Ascending aorta (tissue), 2 donors: ENCODE measurements around the gene CHRM4. TPM values are rescaled to one million over a fixed set of nuclear protein-coding genes. Genes with fewer than 3 reads are reported as not detected.

ENCODE experiments used
- DNase-seq, 2 donors: peaks; one replicate each; pipeline ENCODE4 v3.0.0-alpha.2; 2019; ENCODE audit warnings: low spot score in 2 of 2
- H3K27ac ChIP-seq, 2 donors: fragments of 200-600 bp; sonication (generic); one replicate each; pipeline ENCODE4 v1.5.1; 2016 to 2017; ENCODE audit warnings: mild to moderate bottlenecking in 1 of 2
- H3K27me3 ChIP-seq: fragments of 200-600 bp; sonication (generic); one replicate; pipeline ENCODE4 v1.5.1; 2017
- H3K36me3 ChIP-seq, 2 donors: fragments of 200-600 bp; sonication (generic); one replicate each; pipeline ENCODE4 v1.5.1; 2016
- H3K4me1 ChIP-seq, 2 donors: fragments of 200-600 bp; sonication (generic); one replicate each; pipeline ENCODE4 v1.5.1; 2016 to 2017; ENCODE audit warnings: mild to moderate bottlenecking in 1 of 2
- H3K4me3 ChIP-seq, 2 donors: fragments of 200-600 bp; sonication (generic); one replicate each; pipeline ENCODE4 v1.5.1; 2016 to 2017; ENCODE audit warnings: mild to moderate bottlenecking in 1 of 2
- H3K9me3 ChIP-seq, 2 donors: fragments of 200-600 bp; sonication (generic); one replicate each; pipeline ENCODE4 v1.5.1; 2016
- CTCF ChIP-seq, 3 experiments: fragments of 200-600 bp in 2 of 3; fragments of 450-650 bp in 1 of 3; sonication (generic) in 2 of 3; IDR thresholded peaks; one replicate each; pipeline ENCODE4 v1.5.1; 2016 to 2019; ENCODE audit warnings: antibody characterized with exemption in 3 of 3, mild to moderate bottlenecking in 1 of 3, moderate library complexity in 1 of 3
- intact Hi-C: fragments of 100-400 bp; cut with DNase I; formaldehyde crosslinking; loops from one replicate; pipeline ENCODE4 v1.15.1; 2023
- total RNA-seq: library from RNA; depleted of rRNA; stranded (reverse); fragments of >200 nt; gene quantifications from one replicate; pipeline ENCODE4 v1.1.0, GENCODE V29; 2016

The CHRM4 gene
- total RNA-seq, 1 donor from 2014 or later: not detected

DNA sequence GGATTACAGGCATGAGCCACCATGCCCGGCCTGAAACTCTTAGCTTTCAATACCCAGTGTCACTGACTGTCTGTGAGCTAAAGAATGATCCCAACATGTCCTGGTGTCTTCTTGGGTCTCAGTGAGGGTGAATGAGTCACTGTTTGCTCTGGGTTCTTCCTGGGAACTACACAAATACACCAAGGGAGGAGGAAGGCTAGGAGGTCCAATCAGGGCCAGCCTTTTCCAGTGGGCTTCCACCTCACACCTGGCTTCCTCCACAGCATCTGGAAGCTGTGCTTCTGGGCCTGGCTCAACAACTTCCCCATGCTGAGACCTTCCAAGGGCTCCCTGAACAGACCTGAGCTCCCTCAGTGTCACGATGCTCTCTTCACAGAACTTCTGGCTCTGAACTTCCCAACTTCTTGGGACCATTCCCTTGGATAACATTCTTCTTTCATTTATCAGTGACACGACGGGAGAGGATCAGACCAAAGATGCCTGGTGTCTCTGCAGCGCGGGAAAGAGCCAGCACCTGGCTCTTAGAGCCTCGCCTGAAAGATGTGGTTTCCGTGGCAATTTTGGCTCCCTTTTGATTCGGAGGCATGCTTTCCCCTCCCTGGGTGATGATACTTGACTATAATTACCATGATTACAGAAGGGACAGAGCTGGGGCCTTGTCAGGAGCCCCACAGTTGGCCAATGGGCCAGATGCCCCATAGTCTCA is 22.3 kb upstream of the CHRM4 start:
- no peak for TF ChIP-seq CTCF (IDR thresholded peaks at IDR 0.05)
- Histone ChIP-seq H3K9me3 (no peaks in the 10 kb centered on the region), H3K4me1 (no peaks in the 10 kb centered on the region), H3K27ac (no peak overlapping the region), H3K36me3 (peaks cover 54 to 59% of the 10 kb centered on the region in 2 donors), H3K27me3 (no peaks in the 10 kb centered on the region), H3K4me3 (no peak overlapping the region)
- intact Hi-C loops: no loop called here
- DNase-seq: no peak

DNA sequence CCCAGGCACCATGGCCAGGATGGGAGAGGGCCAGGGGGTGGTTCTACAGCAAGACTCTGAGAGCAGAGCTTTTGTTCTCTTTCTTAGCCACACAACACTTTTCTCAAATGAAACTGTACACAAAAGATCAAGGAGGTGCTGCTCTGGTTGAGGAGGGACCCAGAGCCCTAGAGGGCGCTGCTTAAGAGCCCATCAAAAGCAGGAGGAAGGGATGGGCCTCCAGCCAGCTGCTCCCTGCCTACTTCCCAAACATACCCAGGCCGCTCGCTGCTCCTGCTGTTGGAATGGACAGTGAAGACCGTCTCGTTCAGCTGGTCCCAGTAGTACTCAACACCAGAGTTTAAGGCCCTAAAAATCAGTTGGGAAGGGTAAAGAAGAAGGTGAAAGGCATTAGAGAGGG is 18.4 kb upstream of the CHRM4 start:
- Histone ChIP-seq H3K4me3 (no peak overlapping the region), H3K4me1 (no peaks in the 10 kb centered on the region), H3K9me3 (no peaks in the 10 kb centered on the region), H3K27me3 (no peaks in the 10 kb centered on the region), H3K27ac (no peak overlapping the region), H3K36me3 (peaks cover 60 to 65% of the 10 kb centered on the region in 2 donors)
- DNase-seq: no peak
- no peak for TF ChIP-seq CTCF (IDR thresholded peaks at IDR 0.05)
- intact Hi-C loops: no loop called here

- Histone ChIP-seq H3K27me3 (no peaks in the 10 kb centered on the region), H3K36me3 (peaks cover 45 to 64% of the 10 kb centered on the region in 2 donors), H3K27ac (no peak overlapping the region), H3K4me1 (no peaks in the 10 kb centered on the region), H3K4me3 (no peak overlapping the region), H3K9me3 (no peaks in the 10 kb centered on the region)
- no peak for TF ChIP-seq CTCF (IDR thresholded peaks at IDR 0.05)
- intact Hi-C loops: no loop called here
- DNase-seq: no peak
Measured at GRCh38 chr11:46408407-46408986, 16.9 kb upstream of the CHRM4 start.

DNA sequence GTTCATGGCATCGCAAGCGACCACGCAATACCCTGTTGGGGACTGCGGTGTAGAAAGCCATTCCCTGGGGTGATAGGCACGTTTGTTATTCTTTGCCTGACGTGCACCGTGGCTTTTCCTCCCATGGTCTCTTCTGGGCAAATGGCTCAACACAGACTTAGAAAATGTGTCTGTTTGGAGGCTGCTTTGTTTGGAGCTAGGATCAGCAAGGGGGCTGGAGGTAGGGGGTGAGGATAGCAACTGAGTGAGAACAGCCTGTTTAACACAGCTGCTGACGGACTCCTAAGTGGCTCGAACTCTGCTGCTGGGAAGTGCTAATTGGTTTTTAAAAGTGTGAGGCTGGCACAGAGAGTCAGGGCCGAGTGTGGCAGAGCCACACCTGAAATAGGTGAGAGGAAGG is 16.1 kb upstream of the CHRM4 start:
- H3K9me3 ChIP-seq: no peaks in the 10 kb centered on the region
- no peak overlapping the region for H3K4me3 ChIP-seq
- no peak for DNase-seq
- intact Hi-C loops: no loop called here
- H3K27me3 ChIP-seq: no peaks in the 10 kb centered on the region
- no peaks in the 10 kb centered on the region for H3K4me1 ChIP-seq
- TF ChIP-seq CTCF (IDR thresholded peaks at IDR 0.05): no peak
- H3K36me3 ChIP-seq: peaks cover 43 to 65% of the 10 kb centered on the region in 2 donors
- no peak overlapping the region for H3K27ac ChIP-seq

DNA sequence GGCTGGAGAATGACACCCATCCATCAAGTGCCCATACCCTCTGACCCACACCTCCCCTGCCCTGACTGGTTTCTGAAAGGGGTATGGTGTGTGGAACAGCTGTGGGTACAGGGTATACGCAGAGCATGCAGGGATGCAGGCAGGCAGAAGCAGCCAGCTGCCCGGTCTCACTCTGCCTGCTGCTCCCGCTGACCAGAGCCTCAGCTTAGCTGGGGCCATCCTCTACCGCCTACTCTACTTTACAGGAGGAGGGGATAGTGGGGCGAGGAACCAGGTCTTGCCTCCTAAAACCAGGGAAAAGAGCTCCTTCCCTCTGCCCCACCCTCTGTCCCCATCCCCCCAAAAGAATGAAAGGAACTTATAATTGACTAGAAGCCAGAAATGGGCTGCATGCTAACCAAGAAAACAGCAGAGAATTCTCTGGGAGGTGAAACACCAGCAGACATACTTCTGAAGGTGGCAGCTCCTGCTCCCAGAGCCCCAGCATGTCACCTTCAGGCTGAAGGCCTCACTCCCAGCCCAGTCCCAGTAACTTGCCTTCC is 13.0 kb upstream of the CHRM4 start:
- Histone ChIP-seq H3K4me3 (no peak overlapping the region), H3K4me1 (no peaks in the 10 kb centered on the region), H3K9me3 (no peaks in the 10 kb centered on the region), H3K27me3 (no peaks in the 10 kb centered on the region), H3K27ac (no peak overlapping the region), H3K36me3 (peaks cover 35 to 64% of the 10 kb centered on the region in 2 donors)
- intact Hi-C loops: no loop called here
- DNase-seq: no peak
- TF ChIP-seq CTCF (IDR thresholded peaks at IDR 0.05): no peak
